ENCODE data around the gene BASP1. TPM values are rescaled to one million over a fixed set of nuclear protein-coding genes. Genes with fewer than 3 reads are reported as not detected.

The BASP1 gene
- total and polyA plus RNA-seq, 11 donors: 0.66 to 13.6 (median 2.8) TPM

- H3K9me3 ChIP-seq: no peaks in the 10 kb centered on the region
- intact Hi-C loops (cut with DNase I): no loop called here
- 36 to 56% (median 40%) methylated on average over 4 of the region's 4 CpGs for WGBS, 4 donors
Measured at GRCh38 chr5:17287501-17288155, 70.2 kb downstream of the BASP1 start.

GRCh38 chr5:17288570-17288969 is 71.1 kb downstream of the BASP1 start:
- H3K9me3 ChIP-seq: no peaks in the 10 kb centered on the region
- no peak overlapping the region for H3K4me3 ChIP-seq
- 83 to 92% (median 84%) methylated on average over 3 of the region's 3 CpGs for WGBS, 4 donors
- intact Hi-C loops (cut with DNase I): no loop called here
- DNase-seq (no peak), ATAC-seq (no peak)
- H3K4me1 ChIP-seq: no peaks in the 10 kb centered on the region
- H3K36me3 ChIP-seq: no peaks in the 10 kb centered on the region
- TF ChIP-seq POLR2A (IDR thresholded peaks at IDR 0.05) (no peak), CTCF (IDR thresholded peaks at IDR 0.05) (no peak)
- H3K27ac ChIP-seq: no peak overlapping the region
- no peaks in the 10 kb centered on the region for H3K27me3 ChIP-seq

More at GRCh38 chr5:17287501-17288155, 70.2 kb downstream of the BASP1 start:
- ATAC-seq: no peak
- Histone ChIP-seq H3K4me3 (no peak overlapping the region), H3K36me3 (no peaks in the 10 kb centered on the region), H3K27me3 (no peaks in the 10 kb centered on the region), H3K4me1 (no peaks in the 10 kb centered on the region), H3K27ac (no peak overlapping the region)
- no peak for TF ChIP-seq CTCF (IDR thresholded peaks at IDR 0.05)
- no peak for TF ChIP-seq POLR2A (IDR thresholded peaks at IDR 0.05)
- DNase-seq: peak in 1 of 5 donors; percentile 27

GRCh38 chr5:17289681-17290539 is 72.5 kb downstream of the BASP1 start:
- Histone ChIP-seq H3K27me3 (no peaks in the 10 kb centered on the region), H3K4me3 (no peak overlapping the region), H3K27ac (no peak overlapping the region), H3K36me3 (no peaks in the 10 kb centered on the region), H3K4me1 (no peaks in the 10 kb centered on the region), H3K9me3 (no peaks in the 10 kb centered on the region)
- intact Hi-C loops (cut with DNase I): no loop called here
- TF ChIP-seq POLR2A (IDR thresholded peaks at IDR 0.05): no peak
- no peak for TF ChIP-seq CTCF (IDR thresholded peaks at IDR 0.05)
- ATAC-seq: no peak
- WGBS, 4 donors: 61 to 72% (median 69%) methylated on average over 15 to 16 of the region's 16 CpGs
- no peak for DNase-seq

- intact Hi-C loops (cut with DNase I): no loop called here
- Histone ChIP-seq H3K27ac (no peak overlapping the region), H3K4me1 (no peaks in the 10 kb centered on the region), H3K9me3 (no peaks in the 10 kb centered on the region), H3K4me3 (no peak overlapping the region), H3K27me3 (no peaks in the 10 kb centered on the region), H3K36me3 (no peaks in the 10 kb centered on the region)
- TF ChIP-seq POLR2A (IDR thresholded peaks at IDR 0.05) (no peak), CTCF (IDR thresholded peaks at IDR 0.05) (no peak)
- ATAC-seq (no peak), DNase-seq (no peak)
- 70 to 79% (median 72%) methylated on average over 9 of the region's 9 CpGs for WGBS, 4 donors
Measured at GRCh38 chr5:17290540-17290974, 73.1 kb downstream of the BASP1 start.
